ENCODE data around the gene PHF21A.

PHF21A gene

GRCh38 chr11:45917286-45917622 lies 204.0 kb downstream of the PHF21A start:
- no peak for TF ChIP-seq CTCF (IDR thresholded peaks at IDR 0.05; ENCODE audit: low read depth, low read length)
- no peak for DNase-seq (ENCODE audit: low read depth, low spot score)
- in situ Hi-C loops (cut with HindIII; ENCODE audit: low sequenced_read_pairs) = no loop called here
- peak overlapping the region; percentile 100 for H3K4me3 ChIP-seq (ENCODE audit: low read depth, low read length)

GRCh38 chr11:45915446-45915845 lies 205.8 kb downstream of the PHF21A start:
- DNase-seq (ENCODE audit: low read depth, low spot score) = no peak
- TF ChIP-seq CTCF (IDR thresholded peaks at IDR 0.05; ENCODE audit: low read depth, low read length) = no peak
- H3K4me3 ChIP-seq (ENCODE audit: low read depth, low read length) = no peak overlapping the region
- in situ Hi-C loops (cut with HindIII; ENCODE audit: low sequenced_read_pairs) = no loop called here

GRCh38 chr11:45913942-45914635 lies 207.2 kb downstream of the PHF21A start:
- TF ChIP-seq CTCF (IDR thresholded peaks at IDR 0.05; ENCODE audit: low read depth, low read length) = no peak
- in situ Hi-C loops (cut with HindIII; ENCODE audit: low sequenced_read_pairs) = no loop called here
- H3K4me3 ChIP-seq (ENCODE audit: low read depth, low read length) = no peak overlapping the region
- no peak for DNase-seq (ENCODE audit: low read depth, low spot score)

GRCh38 chr11:45913514-45913913 lies 207.7 kb downstream of the PHF21A start:
- no peak for DNase-seq (ENCODE audit: low read depth, low spot score)
- no peak for TF ChIP-seq CTCF (IDR thresholded peaks at IDR 0.05; ENCODE audit: low read depth, low read length)
- in situ Hi-C loops (cut with HindIII; ENCODE audit: low sequenced_read_pairs) = no loop called here
- no peak overlapping the region for H3K4me3 ChIP-seq (ENCODE audit: low read depth, low read length)

- in situ Hi-C loops (cut with HindIII; ENCODE audit: low sequenced_read_pairs) = no loop called here
- no peak overlapping the region for H3K4me3 ChIP-seq (ENCODE audit: low read depth, low read length)
- TF ChIP-seq CTCF (IDR thresholded peaks at IDR 0.05; ENCODE audit: low read depth, low read length) = no peak
- DNase-seq (ENCODE audit: low read depth, low spot score) = no peak
Measured at GRCh38 chr11:45910623-45911022, 210.6 kb downstream of the PHF21A start.

GRCh38 chr11:45909594-45910475 lies 211.4 kb downstream of the PHF21A start:
- in situ Hi-C loops (cut with HindIII; ENCODE audit: low sequenced_read_pairs) = no loop called here
- H3K4me3 ChIP-seq (ENCODE audit: low read depth, low read length) = no peak overlapping the region
- DNase-seq (ENCODE audit: low read depth, low spot score) = no peak
- no peak for TF ChIP-seq CTCF (IDR thresholded peaks at IDR 0.05; ENCODE audit: low read depth, low read length)
